GM10248 (cell line): ENCODE measurements around the gene ACTL6B.

Experiments
- CTCF ChIA-PET: fragments of 300-600 bp; sonication (Branson Sonifier 250); formaldehyde crosslinking; extraction: SDS; loops from one replicate; lab custom pipeline; 2021; ENCODE audit warnings: antibody characterized with exemption; lab: Yijun Ruan, JAX
- POLR2A ChIA-PET: fragments of 350-650 bp; sonication (Branson Sonifier 250); formaldehyde crosslinking; extraction: SDS; loops from one replicate; lab custom pipeline; 2020; ENCODE audit warnings: antibody characterized with exemption; lab: Yijun Ruan, JAX
- DNase-seq: peaks from one replicate; pipeline ENCODE4 v3.0.0; 2012; ENCODE audit errors: extremely low spot score
- CTCF ChIP-seq: IDR thresholded peaks from 2 replicates; pipeline ENCODE4 v1.5.1; 2012; ENCODE audit warnings: mild to moderate bottlenecking, low read depth; ENCODE audit errors: extremely low read depth, missing control alignments, control extremely low read depth

Gene ACTL6B

GRCh38 chr7:100676501-100677306, 20.5 kb upstream of the ACTL6B start:
- no peak for TF ChIP-seq CTCF
- ChIA-PET POLR2A (interaction anchor here (0.8 kb wide), 1 partner anchor 240 kb away, joined by 3 read pairs; the partner anchor contains the start of gene PPP1R35), CTCF (interaction anchor here (0.6 to 8.9 kb wide), 5 partner anchors 14 to 1165 kb away, joined by 3 to 106 read pairs (median 4); partner anchors contain the start of gene POP7)
- no peak for DNase-seq

DNA sequence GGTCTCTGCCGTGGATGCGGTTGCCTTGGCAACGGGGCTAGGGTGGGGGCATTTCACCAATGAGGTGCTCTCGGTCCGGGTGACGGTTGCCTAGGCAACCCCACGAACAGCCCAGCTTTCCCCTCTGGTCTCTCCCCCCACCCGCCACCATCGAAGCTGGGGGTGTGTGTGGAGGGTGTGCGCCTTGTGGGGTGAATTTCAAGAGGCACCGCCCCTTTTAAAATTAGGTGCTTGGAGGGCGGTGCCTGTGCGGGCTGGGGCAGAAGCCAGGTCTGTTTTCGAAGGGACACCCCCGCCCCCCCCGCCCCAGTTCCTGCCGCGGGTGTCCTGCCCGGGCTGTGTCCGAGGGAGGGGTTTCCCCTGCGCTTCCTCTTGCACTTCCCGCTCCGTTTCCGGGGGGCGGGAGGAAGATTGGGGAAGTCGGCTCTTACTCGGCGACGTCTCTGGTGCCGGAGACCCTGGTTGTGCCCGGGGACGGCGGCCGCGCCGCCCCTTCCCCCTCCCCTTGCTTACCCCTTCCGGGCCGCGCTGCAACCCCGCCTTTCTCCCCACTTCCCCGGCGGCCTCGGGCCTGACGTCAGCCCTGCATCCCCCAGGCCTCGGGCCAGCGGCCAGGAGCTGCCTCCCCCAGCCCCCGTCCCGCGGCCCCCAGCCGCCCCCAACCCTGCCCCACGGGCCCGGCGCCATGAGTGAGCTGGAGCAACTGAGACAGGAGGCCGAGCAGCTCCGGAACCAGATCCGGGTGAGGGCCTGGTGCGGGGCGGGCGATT, 19.5 kb upstream of the ACTL6B start:
- CTCF ChIA-PET, result interaction anchor here (1.8 to 8.9 kb wide), 3 partner anchors 15 to 30 kb away, joined by 10 to 106 read pairs (median 16); partner anchors contain the start of gene POP7

DNA sequence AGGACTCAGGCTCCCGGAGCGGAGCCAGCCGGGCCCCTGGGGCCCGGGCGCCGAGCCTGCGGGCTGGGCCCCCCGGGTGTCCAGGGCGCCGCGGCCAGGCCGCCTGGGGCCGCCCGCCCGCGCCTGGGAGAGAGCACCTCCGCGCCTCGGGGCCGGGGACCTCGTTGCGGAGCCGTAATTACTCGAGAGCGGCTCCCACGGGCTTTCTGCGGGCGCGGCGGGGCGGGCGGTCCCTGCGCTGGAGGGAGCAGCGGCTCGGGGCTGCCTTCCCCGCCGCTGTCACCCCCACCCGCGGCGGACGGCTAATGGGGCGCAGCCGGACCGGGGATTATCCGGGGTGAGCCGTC, 18.8 kb upstream of the ACTL6B start:
- TF ChIP-seq CTCF, result no peak
- ChIA-PET POLR2A (interaction anchor here (0.6 kb wide), 2 partner anchors 569 to 1266 kb away, joined by 5 to 12 read pairs; partner anchors contain the start of gene BUD31), CTCF (interaction anchor here (0.6 to 1.8 kb wide), 4 partner anchors 17 to 268 kb away, joined by 3 to 10 read pairs (median 6); partner anchors contain the start of genes POP7 and SLC12A9)
- DNase-seq, result no peak

More for the DNA sequence above, 19.5 kb upstream of the ACTL6B start:
- TF ChIP-seq CTCF, result no peak
- POLR2A ChIA-PET, result no interaction called here
- DNase-seq, result peak; percentile 83

GRCh38 chr7:100674411-100675104, 18.3 kb upstream of the ACTL6B start:
- DNase-seq, result no peak
- no peak for TF ChIP-seq CTCF
- CTCF ChIA-PET, result interaction anchor here (0.6 to 1.8 kb wide), 4 partner anchors 18 to 267 kb away, joined by 3 to 10 read pairs (median 6); partner anchors contain the start of genes POP7 and SLC12A9
- POLR2A ChIA-PET, result interaction anchor here (0.6 kb wide), 2 partner anchors 568 to 1266 kb away, joined by 5 to 12 read pairs; partner anchors contain the start of gene BUD31

- DNase-seq, result no peak
- CTCF ChIA-PET, result interaction anchor here (1.1 to 1.8 kb wide), 3 partner anchors 18 to 178 kb away, joined by 3 to 10 read pairs (median 9); partner anchors contain the start of genes POP7 and SLC12A9
- no peak for TF ChIP-seq CTCF
- POLR2A ChIA-PET, result no interaction called here
Observed at GRCh38 chr7:100673942-100674410, 17.7 kb upstream of the ACTL6B start.
